Measurements from ENCODE around the gene BANF2. TPM values are rescaled to one million over a fixed set of nuclear protein-coding genes. Genes with fewer than 3 reads are reported as not detected.
A peak's percentile ranks its signal among the peaks of the same experiment; 100 is the strongest.

BANF2 gene
- total RNA-seq, 1 donor from 2014 or later = not detected

DNA sequence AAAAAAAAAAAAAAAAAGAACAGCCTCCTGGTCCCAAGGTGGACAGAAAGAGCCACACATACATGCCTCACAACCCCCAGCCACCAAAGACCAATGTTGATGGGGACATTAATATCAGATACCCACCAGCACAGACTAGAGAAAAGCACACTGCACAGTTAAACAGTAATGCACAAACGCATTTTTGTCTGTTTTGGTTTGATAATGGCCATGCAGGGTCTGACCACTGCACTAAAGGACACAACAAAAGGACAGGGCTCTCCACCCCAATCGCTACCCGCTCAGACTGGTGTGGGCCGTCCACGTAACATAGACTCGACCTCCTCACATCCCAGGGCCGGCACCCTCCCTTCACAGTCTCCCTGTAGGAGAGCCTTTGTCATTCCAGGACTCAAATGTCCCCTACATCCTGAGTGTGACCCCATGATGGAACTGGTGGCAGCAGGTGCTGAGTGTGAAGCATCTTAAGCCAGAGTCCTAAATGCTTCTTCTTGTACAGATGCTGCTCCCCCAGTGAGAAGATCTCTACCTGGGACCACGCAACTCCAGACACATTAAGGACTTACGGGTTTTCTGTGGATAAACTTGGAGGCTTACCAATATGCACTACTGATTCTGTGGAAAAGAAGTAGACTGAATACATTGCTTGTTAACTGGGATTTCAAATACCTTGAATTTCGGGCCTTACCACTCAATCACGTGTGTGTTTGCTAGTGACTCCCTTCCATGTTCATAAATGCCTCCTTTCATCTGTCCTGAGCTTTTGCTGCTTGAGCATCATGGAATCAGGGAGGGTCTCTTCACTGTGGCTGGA is 45.7 kb upstream of the BANF2 start:
- Mint-ChIP-seq H3K27ac (no peak overlapping the region), H3K4me3 (no peak overlapping the region), H3K4me1 (ENCODE audit: unreplicated experiment) (peaks cover 14% of the 10 kb centered on the region), H3K9me3 (no peaks in the 10 kb centered on the region), H3K36me3 (peaks cover 22% of the 10 kb centered on the region), H3K27me3 (no peaks in the 10 kb centered on the region)
- TF ChIP-seq CTCF (conservative IDR thresholded peaks at IDR 0.05) = no peak
- no peak for DNase-seq (ENCODE audit: extremely low spot score, unreplicated experiment)

DNA sequence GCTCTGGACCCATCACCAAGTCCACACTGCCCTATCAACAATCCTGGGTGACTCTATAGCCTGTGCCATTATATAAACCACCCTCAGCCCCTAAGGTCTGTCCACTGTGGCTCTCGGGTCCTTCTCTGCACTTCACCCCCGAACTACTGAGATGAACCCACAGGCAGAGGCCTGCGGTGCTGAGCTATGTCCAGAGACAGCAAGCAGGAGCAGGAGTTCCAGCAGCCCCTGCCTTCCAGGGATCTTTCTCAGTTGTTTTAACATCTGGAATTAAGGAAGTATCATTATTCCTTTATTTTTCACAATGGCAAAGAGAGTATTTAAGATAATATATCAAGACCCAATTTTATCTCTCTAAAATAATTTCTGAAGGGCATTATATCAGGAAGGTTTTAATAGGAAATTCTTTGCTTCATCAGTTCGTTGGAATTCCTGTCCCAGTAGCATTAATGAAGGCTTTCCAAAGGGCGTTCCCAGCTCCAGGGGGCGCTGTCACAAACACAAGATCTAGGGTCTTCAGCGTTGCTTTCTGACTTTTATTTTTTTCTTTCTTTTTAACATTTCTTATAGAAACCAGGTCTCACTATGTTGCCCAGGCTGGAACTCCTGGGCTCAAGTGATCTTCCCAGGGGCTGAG is 45.0 kb upstream of the BANF2 start:
- peaks cover 10% of the 10 kb centered on the region for H3K4me1 Mint-ChIP-seq (ENCODE audit: unreplicated experiment)
- no peaks in the 10 kb centered on the region for H3K27me3 Mint-ChIP-seq

DNA sequence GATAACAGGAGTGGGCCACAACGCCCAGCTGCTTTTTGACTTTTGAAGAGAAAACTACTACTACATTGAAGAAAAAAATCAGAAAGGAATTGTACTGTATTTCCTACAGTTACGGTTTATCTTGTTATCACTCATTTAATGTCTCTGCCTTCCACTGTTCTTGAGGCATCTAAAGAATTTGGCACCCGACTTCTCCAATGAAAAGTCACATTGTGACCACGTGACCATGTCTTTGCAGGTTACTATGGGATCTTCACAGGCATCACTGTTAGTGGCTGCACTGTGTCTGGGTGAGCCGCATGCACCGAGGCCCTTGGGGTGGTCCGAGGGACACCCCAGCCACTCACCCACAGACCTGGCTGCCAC is 44.5 kb upstream of the BANF2 start:
- Mint-ChIP-seq H3K36me3 (peaks cover 28% of the 10 kb centered on the region), H3K9me3 (peaks cover 2% of the 10 kb centered on the region), H3K27me3 (no peaks in the 10 kb centered on the region), H3K27ac (peak overlapping the region; percentile 60), H3K4me3 (no peak overlapping the region), H3K4me1 (ENCODE audit: unreplicated experiment) (peaks cover 13% of the 10 kb centered on the region)
- TF ChIP-seq CTCF (conservative IDR thresholded peaks at IDR 0.05) = peak; percentile 31
- no peak for DNase-seq (ENCODE audit: extremely low spot score, unreplicated experiment)

More for the DNA sequence above, 45.0 kb upstream of the BANF2 start:
- Mint-ChIP-seq H3K9me3 (no peaks in the 10 kb centered on the region), H3K4me3 (no peak overlapping the region), H3K27ac (peak overlapping the region; percentile 60), H3K36me3 (peaks cover 23% of the 10 kb centered on the region)
- DNase-seq (ENCODE audit: extremely low spot score, unreplicated experiment) = no peak
- peak; percentile 80 for TF ChIP-seq CTCF (conservative IDR thresholded peaks at IDR 0.05)

DNA sequence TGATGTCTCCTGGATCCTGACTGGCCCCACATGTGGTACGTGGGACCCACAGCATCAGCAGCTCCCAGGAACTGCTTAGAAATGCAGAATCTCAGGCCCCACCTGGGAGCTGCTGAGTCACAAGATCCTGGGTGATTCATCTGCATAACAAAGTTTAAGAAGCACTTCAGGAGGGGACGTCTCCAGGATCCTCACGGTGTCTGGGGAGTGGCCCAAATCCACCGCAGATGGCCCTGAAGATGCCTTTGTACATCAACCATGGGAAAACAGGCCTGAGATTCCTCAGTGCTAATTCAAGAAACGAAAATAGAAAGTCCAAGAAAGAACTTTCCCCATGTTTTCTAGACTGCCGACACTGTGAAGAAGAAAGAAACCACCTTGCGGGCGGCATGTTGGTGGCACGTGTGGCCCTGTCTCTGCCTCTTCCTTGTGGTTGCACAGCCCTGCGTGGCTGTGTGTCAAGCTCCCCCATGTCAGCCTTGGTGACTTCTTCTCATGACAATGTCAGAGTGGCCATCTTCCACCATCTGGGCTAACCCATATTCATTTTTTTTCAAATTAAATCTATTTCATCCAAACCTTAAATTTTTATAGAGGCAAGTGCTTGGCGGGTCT is 43.8 kb upstream of the BANF2 start:
- Mint-ChIP-seq H3K4me3 (no peak overlapping the region), H3K9me3 (peaks cover 7% of the 10 kb centered on the region), H3K4me1 (ENCODE audit: unreplicated experiment) (peaks cover 19% of the 10 kb centered on the region), H3K36me3 (peaks cover 35% of the 10 kb centered on the region), H3K27ac (no peak overlapping the region), H3K27me3 (no peaks in the 10 kb centered on the region)
- no peak for DNase-seq (ENCODE audit: extremely low spot score, unreplicated experiment)
- no peak for TF ChIP-seq CTCF (conservative IDR thresholded peaks at IDR 0.05)

DNA sequence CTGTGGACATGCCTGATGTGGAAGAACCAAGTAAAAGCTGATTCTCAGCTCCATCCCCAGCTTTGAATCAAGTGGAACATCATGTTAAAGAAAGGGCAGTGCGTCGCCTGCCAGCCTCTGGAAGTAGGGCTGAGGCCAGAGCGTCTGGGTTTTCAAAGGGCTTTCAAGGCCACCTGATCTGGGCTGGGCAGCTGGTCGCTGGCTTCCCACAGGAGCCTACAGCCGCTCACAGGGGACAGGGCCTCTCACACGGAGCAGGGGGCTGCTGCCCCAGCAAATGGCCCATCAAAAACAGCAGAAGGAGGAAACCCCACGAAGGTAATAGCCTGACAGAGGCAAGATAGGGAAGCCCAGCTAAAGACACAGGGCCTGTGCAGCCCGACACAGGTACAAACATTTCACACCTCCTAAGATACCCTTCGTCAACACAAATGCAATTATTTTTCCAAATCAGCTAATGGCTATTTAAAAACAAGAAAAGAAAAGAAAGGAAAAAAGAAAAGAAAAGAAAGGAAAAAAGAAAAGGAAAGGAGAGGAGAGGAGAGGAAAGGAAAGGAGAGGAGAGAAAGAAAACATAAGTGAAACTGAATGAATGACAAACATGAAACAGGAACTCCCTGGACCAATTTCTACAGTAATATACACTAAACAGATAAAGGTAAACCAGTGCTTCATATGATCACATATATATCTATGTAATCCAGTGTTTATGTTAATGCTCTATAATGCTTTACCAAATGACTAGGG is 42.5 kb upstream of the BANF2 start:
- TF ChIP-seq CTCF (conservative IDR thresholded peaks at IDR 0.05) = no peak
- no peak overlapping the region for H3K27ac Mint-ChIP-seq
- H3K4me3 Mint-ChIP-seq = no peak overlapping the region
- peaks cover 41% of the 10 kb centered on the region for H3K36me3 Mint-ChIP-seq
- DNase-seq (ENCODE audit: extremely low spot score, unreplicated experiment) = no peak
- H3K9me3 Mint-ChIP-seq = peaks cover 11% of the 10 kb centered on the region
- peaks cover 28% of the 10 kb centered on the region for H3K4me1 Mint-ChIP-seq (ENCODE audit: unreplicated experiment)
- H3K27me3 Mint-ChIP-seq = no peaks in the 10 kb centered on the region

All from type B pancreatic cell (in vitro differentiated cells).